Measurements from ENCODE around the gene NXPH3.

The NXPH3 gene

GRCh38 chr17:49618028-49618611 is 42.4 kb downstream of the NXPH3 start:
- Histone ChIP-seq H3K9me2 (replicated peaks; ENCODE audit: low read depth, low read length) (no peaks in the 10 kb centered on the region), H2AFZ (ENCODE audit: low read length) (no peak overlapping the region), H3F3A (ENCODE audit: low read depth) (no peaks in the 10 kb centered on the region), H3K36me3 (ENCODE audit: insufficient read depth, low read length) (peaks cover 73% of the 10 kb centered on the region), H4K20me1 (ENCODE audit: insufficient read depth, low read length, poor library complexity, severe bottlenecking) (no peaks in the 10 kb centered on the region), H3K79me2 (ENCODE audit: insufficient read depth, low read length) (peaks cover 4% of the 10 kb centered on the region; the same call in 1 of the 2 replicates), H3K9ac (ENCODE audit: low read depth, low read length, poor library complexity, severe bottlenecking) (no peak overlapping the region), H3K4me3 (ENCODE audit: low read length, poor library complexity, severe bottlenecking) (no peak overlapping the region), H3K4me2 (ENCODE audit: low read depth, low read length, poor library complexity, severe bottlenecking) (no peak overlapping the region), H3K4me1 (ENCODE audit: insufficient read depth, low read length, poor library complexity, severe bottlenecking) (peaks cover 25% of the 10 kb centered on the region), H3K27me3 (ENCODE audit: insufficient read depth, low read length, poor library complexity, severe bottlenecking) (no peaks in the 10 kb centered on the region), H3K9me3 (ENCODE audit: insufficient read depth, low read depth, low read length) (no peaks in the 10 kb centered on the region)
- no peak for TF ChIP-seq CTCF (conservative IDR thresholded peaks at IDR 0.05; ENCODE audit: low read length)
- TF ChIP-seq EZH2phosphoT487 (IDR thresholded peaks at IDR 0.05; ENCODE audit: borderline replicate concordance) = no peak

DNA sequence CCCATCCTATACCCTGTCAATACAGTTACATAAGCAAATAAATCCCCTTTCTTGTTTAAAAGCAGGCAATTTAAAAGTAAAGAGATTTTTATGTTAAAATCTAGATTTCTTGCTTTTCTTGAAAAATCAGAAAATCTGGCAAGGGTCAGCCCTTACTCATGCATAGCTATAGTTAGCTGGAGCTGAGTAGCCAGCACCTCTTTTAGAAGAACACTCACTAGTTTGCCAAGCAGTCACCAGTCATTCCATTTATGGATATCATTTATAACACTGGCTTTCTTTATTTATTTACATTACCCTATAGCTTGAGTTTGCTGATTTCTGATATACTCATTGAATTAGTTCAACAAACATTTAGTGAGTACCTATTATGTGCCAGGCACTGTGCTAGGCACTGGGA is 45.7 kb downstream of the NXPH3 start:
- Histone ChIP-seq H3K9me3 (ENCODE audit: insufficient read depth, low read depth, low read length) (no peaks in the 10 kb centered on the region), H3K27me3 (ENCODE audit: insufficient read depth, low read length, poor library complexity, severe bottlenecking) (no peaks in the 10 kb centered on the region), H3K9ac (ENCODE audit: low read depth, low read length, poor library complexity, severe bottlenecking) (no peak overlapping the region), H3K36me3 (ENCODE audit: insufficient read depth, low read length) (peaks cover 59% of the 10 kb centered on the region), H3K79me2 (ENCODE audit: insufficient read depth, low read length) (peaks cover 29% of the 10 kb centered on the region), H2AFZ (ENCODE audit: low read length) (no peak overlapping the region), H3F3A (ENCODE audit: low read depth) (no peaks in the 10 kb centered on the region), H3K4me2 (ENCODE audit: low read depth, low read length, poor library complexity, severe bottlenecking) (no peak overlapping the region), H4K20me1 (ENCODE audit: insufficient read depth, low read length, poor library complexity, severe bottlenecking) (peaks cover 4% of the 10 kb centered on the region), H3K4me3 (ENCODE audit: low read length, poor library complexity, severe bottlenecking) (no peak overlapping the region), H3K9me2 (replicated peaks; ENCODE audit: low read depth, low read length) (no peaks in the 10 kb centered on the region), H3K4me1 (ENCODE audit: insufficient read depth, low read length, poor library complexity, severe bottlenecking) (peaks cover 15% of the 10 kb centered on the region)
- TF ChIP-seq CTCF (conservative IDR thresholded peaks at IDR 0.05; ENCODE audit: low read length) (no peak), EZH2phosphoT487 (IDR thresholded peaks at IDR 0.05; ENCODE audit: borderline replicate concordance) (no peak)

GRCh38 chr17:49621946-49622529 is 46.4 kb downstream of the NXPH3 start:
- H4K20me1 ChIP-seq (ENCODE audit: insufficient read depth, low read length, poor library complexity, severe bottlenecking) = peaks cover 4% of the 10 kb centered on the region
- TF ChIP-seq EZH2phosphoT487 (IDR thresholded peaks at IDR 0.05; ENCODE audit: borderline replicate concordance) (no peak), CTCF (conservative IDR thresholded peaks at IDR 0.05; ENCODE audit: low read length) (no peak)
- no peaks in the 10 kb centered on the region for H3K27me3 ChIP-seq (ENCODE audit: insufficient read depth, low read length, poor library complexity, severe bottlenecking)
- H3K4me3 ChIP-seq (ENCODE audit: low read length, poor library complexity, severe bottlenecking) = no peak overlapping the region
- H3K36me3 ChIP-seq (ENCODE audit: insufficient read depth, low read length) = peaks cover 53% of the 10 kb centered on the region
- H2AFZ ChIP-seq (ENCODE audit: low read length) = no peak overlapping the region
- H3K9ac ChIP-seq (ENCODE audit: low read depth, low read length, poor library complexity, severe bottlenecking) = no peak overlapping the region
- H3F3A ChIP-seq (ENCODE audit: low read depth) = no peaks in the 10 kb centered on the region
- H3K9me3 ChIP-seq (ENCODE audit: insufficient read depth, low read depth, low read length) = no peaks in the 10 kb centered on the region
- peaks cover 30% of the 10 kb centered on the region for H3K79me2 ChIP-seq (ENCODE audit: insufficient read depth, low read length)
- peaks cover 15% of the 10 kb centered on the region for H3K4me1 ChIP-seq (ENCODE audit: insufficient read depth, low read length, poor library complexity, severe bottlenecking)
- H3K4me2 ChIP-seq (ENCODE audit: low read depth, low read length, poor library complexity, severe bottlenecking) = no peak overlapping the region
- no peaks in the 10 kb centered on the region for H3K9me2 ChIP-seq (replicated peaks; ENCODE audit: low read depth, low read length)

Data from Loucy (cell line).